ENCODE results near the gene KRT77.

Gene KRT77

DNA sequence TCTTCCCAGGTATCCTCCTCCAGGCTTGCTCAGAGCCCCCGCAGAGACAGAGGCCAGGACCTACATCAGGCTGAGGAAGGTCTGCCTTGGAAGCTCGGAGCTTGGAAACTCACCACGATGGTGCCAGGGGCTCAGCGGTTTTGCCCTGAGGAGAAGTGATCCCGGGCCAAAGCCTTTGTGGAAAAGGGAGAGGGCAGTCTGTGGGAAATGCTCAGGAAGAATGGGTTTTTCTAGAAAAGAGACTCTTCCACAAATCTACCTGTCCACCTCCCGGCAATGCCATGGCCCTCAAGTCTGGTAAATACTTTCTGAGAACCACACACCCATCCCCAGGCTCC lies 59.3 kb downstream of the KRT77 start (continued):
- TF ChIP-seq ZBTB44 (tag by site-specific recombination; IDR thresholded peaks at IDR 0.05) (no peak), ZBTB11 (tag by site-specific recombination; conservative IDR thresholded peaks at IDR 0.05; ENCODE audit: low read depth) (no peak), ZNF548 (tag by site-specific recombination; IDR thresholded peaks at IDR 0.05) (no peak), ZNF146 (tag by site-specific recombination; IDR thresholded peaks at IDR 0.05) (no peak)
- TF ChIP-seq, protein P1, sequence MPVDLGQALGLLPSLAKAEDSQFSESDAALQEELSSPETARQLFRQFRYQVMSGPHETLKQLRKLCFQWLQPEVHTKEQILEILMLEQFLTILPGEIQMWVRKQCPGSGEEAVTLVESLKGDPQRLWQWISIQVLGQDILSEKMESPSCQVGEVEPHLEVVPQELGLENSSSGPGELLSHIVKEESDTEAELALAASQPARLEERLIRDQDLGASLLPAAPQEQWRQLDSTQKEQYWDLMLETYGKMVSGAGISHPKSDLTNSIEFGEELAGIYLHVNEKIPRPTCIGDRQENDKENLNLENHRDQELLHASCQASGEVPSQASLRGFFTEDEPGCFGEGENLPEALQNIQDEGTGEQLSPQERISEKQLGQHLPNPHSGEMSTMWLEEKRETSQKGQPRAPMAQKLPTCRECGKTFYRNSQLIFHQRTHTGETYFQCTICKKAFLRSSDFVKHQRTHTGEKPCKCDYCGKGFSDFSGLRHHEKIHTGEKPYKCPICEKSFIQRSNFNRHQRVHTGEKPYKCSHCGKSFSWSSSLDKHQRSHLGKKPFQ (tag by site-specific recombination; IDR thresholded peaks at IDR 0.05), result no peak
- TF ChIP-seq, protein P2, sequence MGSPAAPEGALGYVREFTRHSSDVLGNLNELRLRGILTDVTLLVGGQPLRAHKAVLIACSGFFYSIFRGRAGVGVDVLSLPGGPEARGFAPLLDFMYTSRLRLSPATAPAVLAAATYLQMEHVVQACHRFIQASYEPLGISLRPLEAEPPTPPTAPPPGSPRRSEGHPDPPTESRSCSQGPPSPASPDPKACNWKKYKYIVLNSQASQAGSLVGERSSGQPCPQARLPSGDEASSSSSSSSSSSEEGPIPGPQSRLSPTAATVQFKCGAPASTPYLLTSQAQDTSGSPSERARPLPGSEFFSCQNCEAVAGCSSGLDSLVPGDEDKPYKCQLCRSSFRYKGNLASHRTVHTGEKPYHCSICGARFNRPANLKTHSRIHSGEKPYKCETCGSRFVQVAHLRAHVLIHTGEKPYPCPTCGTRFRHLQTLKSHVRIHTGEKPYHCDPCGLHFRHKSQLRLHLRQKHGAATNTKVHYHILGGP (tag by site-specific recombination; IDR thresholded peaks at IDR 0.05), result no peak

DNA sequence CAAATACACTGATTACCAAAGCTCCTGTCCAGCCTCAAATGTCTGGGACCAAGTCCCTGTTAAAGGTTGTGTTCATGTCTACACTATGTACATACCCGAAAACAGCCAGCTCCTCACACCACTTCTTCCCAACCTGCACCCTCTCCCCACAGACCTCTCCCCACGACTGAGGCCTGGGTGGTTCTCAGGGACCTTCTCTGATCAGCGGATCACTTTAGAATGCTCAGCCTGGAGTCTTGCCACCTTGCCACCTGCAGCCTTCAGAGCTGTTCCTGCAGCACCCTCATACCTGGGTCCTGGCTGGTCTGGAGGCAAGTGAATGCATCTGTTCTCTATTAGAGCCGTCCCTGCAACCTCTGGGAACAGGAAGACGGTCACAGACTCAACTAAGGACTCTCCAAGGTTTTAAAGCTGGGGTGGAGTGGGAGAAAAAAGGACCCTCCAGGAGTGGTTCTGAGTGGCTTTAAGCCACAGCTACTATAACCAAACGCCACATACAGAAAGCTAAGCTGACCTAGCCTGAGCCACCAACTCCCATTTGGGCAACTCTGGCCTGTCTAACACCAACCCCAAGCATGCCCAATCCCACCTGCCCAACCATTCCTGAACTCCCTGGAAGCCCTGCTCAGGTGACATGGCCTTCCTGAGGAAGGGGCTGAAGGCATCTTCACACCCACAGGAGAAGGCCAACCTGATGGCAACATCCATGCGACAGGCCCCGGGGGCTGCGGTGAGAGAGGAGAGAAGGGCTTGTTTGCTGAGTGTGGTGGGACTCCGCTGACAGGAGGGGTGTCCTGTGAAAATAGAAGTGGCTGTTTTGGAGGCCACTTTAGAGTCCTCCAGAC lies 59.9 kb downstream of the KRT77 start:
- CTCF ChIA-PET, result interaction anchor here (0.6 to 0.8 kb wide), 2 partner anchors 48 to 429 kb away, joined by 3 read pairs; no protein-coding TSS in a partner anchor
- no peaks in the 10 kb centered on the region for H3K9me3 ChIP-seq (ENCODE audit: control insufficient read depth, insufficient read depth, low read depth, low read length)
- H3K4me1 ChIP-seq (ENCODE audit: control insufficient read depth, insufficient read depth, low read length), result no peaks in the 10 kb centered on the region
- H3K36me3 ChIP-seq (ENCODE audit: control insufficient read depth in 2 of 2, insufficient read depth in 1 of 2, low read length in 2 of 2), result no peaks in the 10 kb centered on the region
- POLR2A ChIA-PET, result no interaction called here
- H3K27ac ChIP-seq (ENCODE audit: extremely low read depth, low read depth, low read length), result no peak overlapping the region
- no peak overlapping the region for H3K4me3 ChIP-seq (ENCODE audit: low read depth, low read length)
- TF ChIP-seq ZNF280C (tag by site-specific recombination; IDR thresholded peaks at IDR 0.05), result no peak
- no peak for TF ChIP-seq ZNF121 (tag by site-specific recombination; IDR thresholded peaks at IDR 0.05)
- no peak for TF ChIP-seq ZNF341 (tag by site-specific recombination; IDR thresholded peaks at IDR 0.05; ENCODE audit: low read depth)
- TF ChIP-seq OSR2 (tag by site-specific recombination; IDR thresholded peaks at IDR 0.05), result no peak
- TF ChIP-seq ZNF133 (tag by site-specific recombination; IDR thresholded peaks at IDR 0.05), result no peak
- no peak for TF ChIP-seq ZFP37 (tag by site-specific recombination; IDR thresholded peaks at IDR 0.05)
- no peak for TF ChIP-seq ZFP3 (tag by site-specific recombination; IDR thresholded peaks at IDR 0.05; ENCODE audit: low read depth)
- no peak for TF ChIP-seq ZNF24 (tag by site-specific recombination; IDR thresholded peaks at IDR 0.05)

Data from HEK293 (cell line).